A673 (cell line): ENCODE measurements around the gene PJA1.

ENCODE experiments used
- EZH2 ChIP-seq: fragments of 200-600 bp; sonication (generic); IDR thresholded peaks from 2 replicates; pipeline ENCODE4 v1.6.1; 2017; ENCODE audit warnings: borderline replicate concordance, low read depth, mild to moderate bottlenecking, mixed read lengths, antibody characterized with exemption, low read length; ENCODE audit not compliant: poor library complexity, severe bottlenecking
- TF ChIP-seq, protein P1 (sequence below): fragments of 300-800, 200-600 bp; sonication (generic); conservative IDR thresholded peaks from 2 replicates; pipeline ENCODE4 v1.5.1; 2017; ENCODE audit warnings: low read depth, mild to moderate bottlenecking, antibody characterized with exemption, low read length, moderate library complexity, mixed read lengths

DNA sequence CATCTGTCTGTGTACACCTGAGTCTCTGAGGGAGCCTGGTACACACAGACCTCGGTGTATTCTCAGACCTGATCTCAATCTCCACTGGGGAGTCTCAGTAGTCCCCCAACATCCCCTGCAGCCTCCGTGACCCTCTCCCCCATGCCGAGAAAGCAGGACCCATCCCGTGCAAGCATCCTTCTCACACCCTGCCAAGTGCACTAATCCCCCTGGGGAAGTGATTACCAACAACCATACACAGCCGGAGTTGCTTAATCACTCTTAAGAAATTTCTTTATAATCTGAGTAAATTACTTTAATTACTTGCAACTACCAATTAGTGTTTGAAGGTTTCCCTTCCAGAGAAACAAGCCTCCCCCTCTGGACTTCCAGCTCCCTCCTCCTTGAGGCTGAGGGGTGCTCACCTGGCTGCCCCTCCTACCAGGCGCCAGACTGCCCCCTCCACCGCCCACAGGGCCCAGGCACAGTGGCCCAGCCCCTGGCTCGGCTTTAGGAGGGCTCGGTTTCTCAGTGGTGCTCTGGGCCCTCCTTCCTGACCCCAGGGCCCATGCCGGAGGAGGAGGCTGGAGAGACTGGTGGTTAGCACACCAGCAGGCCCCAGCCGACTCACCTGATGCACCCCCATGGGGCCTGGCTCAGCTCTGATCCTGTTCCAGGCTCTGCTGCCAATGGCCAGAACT, 43.8 kb downstream of the PJA1 start:
- TF ChIP-seq, protein P1, sequence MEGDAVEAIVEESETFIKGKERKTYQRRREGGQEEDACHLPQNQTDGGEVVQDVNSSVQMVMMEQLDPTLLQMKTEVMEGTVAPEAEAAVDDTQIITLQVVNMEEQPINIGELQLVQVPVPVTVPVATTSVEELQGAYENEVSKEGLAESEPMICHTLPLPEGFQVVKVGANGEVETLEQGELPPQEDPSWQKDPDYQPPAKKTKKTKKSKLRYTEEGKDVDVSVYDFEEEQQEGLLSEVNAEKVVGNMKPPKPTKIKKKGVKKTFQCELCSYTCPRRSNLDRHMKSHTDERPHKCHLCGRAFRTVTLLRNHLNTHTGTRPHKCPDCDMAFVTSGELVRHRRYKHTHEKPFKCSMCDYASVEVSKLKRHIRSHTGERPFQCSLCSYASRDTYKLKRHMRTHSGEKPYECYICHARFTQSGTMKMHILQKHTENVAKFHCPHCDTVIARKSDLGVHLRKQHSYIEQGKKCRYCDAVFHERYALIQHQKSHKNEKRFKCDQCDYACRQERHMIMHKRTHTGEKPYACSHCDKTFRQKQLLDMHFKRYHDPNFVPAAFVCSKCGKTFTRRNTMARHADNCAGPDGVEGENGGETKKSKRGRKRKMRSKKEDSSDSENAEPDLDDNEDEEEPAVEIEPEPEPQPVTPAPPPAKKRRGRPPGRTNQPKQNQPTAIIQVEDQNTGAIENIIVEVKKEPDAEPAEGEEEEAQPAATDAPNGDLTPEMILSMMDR, result no peak
- TF ChIP-seq EZH2, result no peak
